ENCODE data around the gene ARSG. TPM values are rescaled to one million over a fixed set of nuclear protein-coding genes. Genes with fewer than 3 reads are reported as not detected.

The ARSG gene
- total and polyA plus RNA-seq, 2 of the 13 experiments (the other 11 are each of a cell fraction or from before 2014, with no cell fraction given) = 3.7 to 15.2 TPM

GRCh38 chr17:68378268-68379176, 87.2 kb downstream of the ARSG start (continued):
- TF ChIP-seq ATRX (CRISPR knock-in tag; IDR thresholded peaks at IDR 0.05; ENCODE audit: borderline replicate concordance) = no peak
- no peak for TF ChIP-seq ZNF720 (CRISPR knock-in tag; IDR thresholded peaks at IDR 0.05)
- peak; percentile 63; the same call in 1 of the 2 replicates for TF ChIP-seq HNF1B (CRISPR knock-in tag; IDR thresholded peaks at IDR 0.05)
- TF ChIP-seq NBN (conservative IDR thresholded peaks at IDR 0.05) = no peak
- peak; percentile 82 for TF ChIP-seq HDAC2 (CRISPR knock-in tag; IDR thresholded peaks at IDR 0.05)
- no peak for TF ChIP-seq ZNF337 (CRISPR knock-in tag; IDR thresholded peaks at IDR 0.05; ENCODE audit: borderline replicate concordance, low read depth)
- 0 out of 2 replicates have a peak, but pooled peaks have one; percentile 57 for TF ChIP-seq RFX1 (IDR thresholded peaks at IDR 0.05)
- peak; percentile 67; the same call in 1 of the 2 replicates for TF ChIP-seq EHMT2 (IDR thresholded peaks at IDR 0.05; ENCODE audit: borderline replicate concordance, low read depth, low read length)
- TF ChIP-seq NFE2L1 (CRISPR knock-in tag; IDR thresholded peaks at IDR 0.05; ENCODE audit: borderline replicate concordance) = peak; percentile 96
- peak; percentile 100 for TF ChIP-seq SIX4 (CRISPR knock-in tag; IDR thresholded peaks at IDR 0.05)
- TF ChIP-seq ZNF317 (CRISPR knock-in tag; IDR thresholded peaks at IDR 0.05) = peak; percentile 87
- TF ChIP-seq ZNF883 (CRISPR knock-in tag; IDR thresholded peaks at IDR 0.05; ENCODE audit: not compliant biosample characterization) = no peak
- TF ChIP-seq MNT (IDR thresholded peaks at IDR 0.05) = peak; percentile 78
- TF ChIP-seq ZNF512 (CRISPR knock-in tag; IDR thresholded peaks at IDR 0.05) = peak; percentile 61; the same call in 1 of the 2 replicates
- TF ChIP-seq GATAD1 (CRISPR knock-in tag; IDR thresholded peaks at IDR 0.05) = peak; percentile 49; the same call in 1 of the 2 replicates
- TF ChIP-seq ZNF335 (CRISPR knock-in tag; IDR thresholded peaks at IDR 0.05) = no peak
- TF ChIP-seq AHDC1 (CRISPR knock-in tag; IDR thresholded peaks at IDR 0.05; ENCODE audit: borderline replicate concordance) = peak; percentile 77; the same call in 1 of the 2 replicates
